DND-41 (cell line): ENCODE data around the gene CHERP.

ENCODE experiments used
- ATAC-seq: fragments of 200-7000 bp; cut with Tn5 transposase; 3 replicates; pipeline ENCODE4 v1.9.1; 2021; ENCODE audit warnings: low read depth; ENCODE audit not compliant: insufficient read depth
- DNase-seq: peaks from one replicate; pipeline ENCODE4 v3.0.0-alpha.2; 2020
- H2AFZ ChIP-seq: 2 replicates; pipeline ENCODE4 v1.6.0; 2012; ENCODE audit warnings: low read depth, low read length
- H3K27ac ChIP-seq: 2 replicates; pipeline ENCODE4 v1.5.1; 2012; ENCODE audit warnings: low read length, inconsistent platforms
- H3K27me3 ChIP-seq: fragments of 200-600 bp; sonication (generic); 2 replicates; pipeline ENCODE4 v1.6.0; 2012; ENCODE audit warnings: low read length, mild to moderate bottlenecking, inconsistent platforms; ENCODE audit not compliant: insufficient read depth, poor library complexity
- H3K36me3 ChIP-seq: 2 replicates; pipeline ENCODE4 v1.5.1; 2012; ENCODE audit warnings: low read length, inconsistent platforms; ENCODE audit not compliant: insufficient read depth
- H3K4me1 ChIP-seq: 2 replicates; pipeline ENCODE4 v1.5.1; 2012; ENCODE audit warnings: mild to moderate bottlenecking, low read length; ENCODE audit not compliant: insufficient read depth
- H3K4me2 ChIP-seq: 2 replicates; pipeline ENCODE4 v1.6.0; 2012; ENCODE audit warnings: mild to moderate bottlenecking, moderate library complexity, low read length, inconsistent platforms; ENCODE audit not compliant: insufficient read depth
- H3K4me3 ChIP-seq, 2 experiments: fragments of 200-600 bp in 1 of 2; shearing (Covaris generic) in 1 of 2; 2 replicates each; pipeline ENCODE4 v1.5.1; 2012 to 2016; ENCODE audit warnings: inconsistent platforms in 2 of 2, low read length in 2 of 2, mild to moderate bottlenecking in 2 of 2, low read depth in 1 of 2, moderate library complexity in 1 of 2
- H3K79me2 ChIP-seq: 2 replicates; pipeline ENCODE4 v1.6.0; 2012; ENCODE audit warnings: low read length, inconsistent platforms; ENCODE audit not compliant: insufficient read depth
- H3K9ac ChIP-seq: 2 replicates; pipeline ENCODE4 v1.6.0; 2012; ENCODE audit warnings: low read depth, mild to moderate bottlenecking, inconsistent platforms, low read length, moderate library complexity
- H3K9me3 ChIP-seq: 2 replicates; pipeline ENCODE4 v1.5.1; 2012; ENCODE audit warnings: low read length, moderate library complexity, mild to moderate bottlenecking, inconsistent platforms; ENCODE audit not compliant: insufficient read depth, severe bottlenecking
- H4K20me1 ChIP-seq: 2 replicates; pipeline ENCODE4 v1.6.0; 2012; ENCODE audit warnings: low read length; ENCODE audit not compliant: insufficient read depth
- EZH2 ChIP-seq: IDR thresholded peaks from 3 replicates; pipeline ENCODE4 v1.6.1; 2012; ENCODE audit warnings: borderline replicate concordance, low read depth, mild to moderate bottlenecking, moderate library complexity, low read length, inconsistent platforms; ENCODE audit not compliant: severe bottlenecking
- TF ChIP-seq, protein P1 (sequence below): IDR thresholded peaks from 2 replicates; pipeline ENCODE4 v1.5.1; 2012; ENCODE audit warnings: borderline replicate concordance, low read length, moderate library complexity, mild to moderate bottlenecking; ENCODE audit not compliant: poor library complexity, severe bottlenecking; ENCODE audit errors: extremely low read depth

CHERP gene

DNA sequence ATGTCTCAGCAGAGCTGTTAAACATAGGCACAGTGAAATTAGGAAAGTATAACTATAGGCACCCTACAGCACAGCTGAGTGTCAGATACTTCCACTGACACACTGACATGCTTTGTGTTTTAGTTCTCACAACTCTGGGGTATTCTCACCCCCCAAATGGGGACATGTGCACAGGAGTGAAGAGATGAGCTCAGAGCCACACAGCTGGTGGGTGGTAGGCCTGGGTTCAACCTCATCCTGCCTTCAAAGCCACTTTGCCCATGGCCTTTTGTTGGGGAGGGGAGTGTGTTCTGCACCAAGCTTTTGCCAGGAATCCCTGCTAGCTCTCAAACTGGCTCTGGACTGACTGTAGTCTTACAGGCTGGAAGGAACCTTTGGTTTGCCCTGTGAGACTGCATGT is 31.7 kb upstream of the CHERP start:
- Histone ChIP-seq H3K27ac (peak overlapping the region; percentile 26; the same call in 1 of the 2 replicates), H3K79me2 (peaks cover 97% of the 10 kb centered on the region), H3K36me3 (peaks cover 82% of the 10 kb centered on the region), H4K20me1 (peaks cover 58% of the 10 kb centered on the region), H3K9ac (peak overlapping the region; percentile 27; the same call in 1 of the 2 replicates), H3K27me3 (no peaks in the 10 kb centered on the region), H2AFZ (no peak overlapping the region), H3K4me1 (peaks cover 59% of the 10 kb centered on the region), H3K4me2 (peak overlapping the region; percentile 100), H3K4me3 (peak overlapping the region in 1 of 2 experiments; percentile 100; a peak in 2 of 4 replicates), H3K9me3 (no peaks in the 10 kb centered on the region)
- DNase-seq = peak; percentile 39
- no peak for ATAC-seq
- TF ChIP-seq, protein P1, sequence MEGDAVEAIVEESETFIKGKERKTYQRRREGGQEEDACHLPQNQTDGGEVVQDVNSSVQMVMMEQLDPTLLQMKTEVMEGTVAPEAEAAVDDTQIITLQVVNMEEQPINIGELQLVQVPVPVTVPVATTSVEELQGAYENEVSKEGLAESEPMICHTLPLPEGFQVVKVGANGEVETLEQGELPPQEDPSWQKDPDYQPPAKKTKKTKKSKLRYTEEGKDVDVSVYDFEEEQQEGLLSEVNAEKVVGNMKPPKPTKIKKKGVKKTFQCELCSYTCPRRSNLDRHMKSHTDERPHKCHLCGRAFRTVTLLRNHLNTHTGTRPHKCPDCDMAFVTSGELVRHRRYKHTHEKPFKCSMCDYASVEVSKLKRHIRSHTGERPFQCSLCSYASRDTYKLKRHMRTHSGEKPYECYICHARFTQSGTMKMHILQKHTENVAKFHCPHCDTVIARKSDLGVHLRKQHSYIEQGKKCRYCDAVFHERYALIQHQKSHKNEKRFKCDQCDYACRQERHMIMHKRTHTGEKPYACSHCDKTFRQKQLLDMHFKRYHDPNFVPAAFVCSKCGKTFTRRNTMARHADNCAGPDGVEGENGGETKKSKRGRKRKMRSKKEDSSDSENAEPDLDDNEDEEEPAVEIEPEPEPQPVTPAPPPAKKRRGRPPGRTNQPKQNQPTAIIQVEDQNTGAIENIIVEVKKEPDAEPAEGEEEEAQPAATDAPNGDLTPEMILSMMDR = no peak
- no peak for TF ChIP-seq EZH2

DNA sequence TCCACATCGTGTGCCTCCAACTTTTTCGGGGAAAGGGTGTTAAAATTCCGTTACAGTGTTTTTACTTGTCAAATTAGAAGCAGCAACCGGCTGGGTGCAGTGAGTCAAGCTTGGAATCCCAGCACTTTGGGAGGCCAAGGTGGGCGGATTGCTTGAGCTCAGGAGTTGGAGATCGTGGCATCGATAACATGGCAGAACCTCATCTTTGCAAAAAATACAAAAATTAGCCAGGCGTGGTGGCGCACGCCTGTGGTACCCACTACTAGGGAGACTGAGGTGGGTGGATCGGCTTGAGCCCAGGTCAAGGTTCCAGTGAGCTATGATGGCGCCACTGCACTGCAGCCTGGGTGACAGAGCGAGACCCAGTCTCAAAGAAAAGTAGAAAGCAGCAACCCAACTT is 31.1 kb upstream of the CHERP start:
- H3K27me3 ChIP-seq = no peaks in the 10 kb centered on the region
- H3K36me3 ChIP-seq = peaks cover 84% of the 10 kb centered on the region
- no peaks in the 10 kb centered on the region for H3K9me3 ChIP-seq
- DNase-seq (no peak), ATAC-seq (no peak)
- H3K9ac ChIP-seq = peak overlapping the region; percentile 96
- H4K20me1 ChIP-seq = peaks cover 54% of the 10 kb centered on the region
- peak overlapping the region; percentile 96 for H3K27ac ChIP-seq
- H3K79me2 ChIP-seq = peaks cover 97% of the 10 kb centered on the region
- H3K4me3 ChIP-seq = peak overlapping the region; percentile 96 to 100
- H3K4me2 ChIP-seq = peak overlapping the region; percentile 100
- peaks cover 63% of the 10 kb centered on the region for H3K4me1 ChIP-seq
- H2AFZ ChIP-seq = no peak overlapping the region
- TF ChIP-seq EZH2 = no peak
- TF ChIP-seq, protein P1 = no peak

DNA sequence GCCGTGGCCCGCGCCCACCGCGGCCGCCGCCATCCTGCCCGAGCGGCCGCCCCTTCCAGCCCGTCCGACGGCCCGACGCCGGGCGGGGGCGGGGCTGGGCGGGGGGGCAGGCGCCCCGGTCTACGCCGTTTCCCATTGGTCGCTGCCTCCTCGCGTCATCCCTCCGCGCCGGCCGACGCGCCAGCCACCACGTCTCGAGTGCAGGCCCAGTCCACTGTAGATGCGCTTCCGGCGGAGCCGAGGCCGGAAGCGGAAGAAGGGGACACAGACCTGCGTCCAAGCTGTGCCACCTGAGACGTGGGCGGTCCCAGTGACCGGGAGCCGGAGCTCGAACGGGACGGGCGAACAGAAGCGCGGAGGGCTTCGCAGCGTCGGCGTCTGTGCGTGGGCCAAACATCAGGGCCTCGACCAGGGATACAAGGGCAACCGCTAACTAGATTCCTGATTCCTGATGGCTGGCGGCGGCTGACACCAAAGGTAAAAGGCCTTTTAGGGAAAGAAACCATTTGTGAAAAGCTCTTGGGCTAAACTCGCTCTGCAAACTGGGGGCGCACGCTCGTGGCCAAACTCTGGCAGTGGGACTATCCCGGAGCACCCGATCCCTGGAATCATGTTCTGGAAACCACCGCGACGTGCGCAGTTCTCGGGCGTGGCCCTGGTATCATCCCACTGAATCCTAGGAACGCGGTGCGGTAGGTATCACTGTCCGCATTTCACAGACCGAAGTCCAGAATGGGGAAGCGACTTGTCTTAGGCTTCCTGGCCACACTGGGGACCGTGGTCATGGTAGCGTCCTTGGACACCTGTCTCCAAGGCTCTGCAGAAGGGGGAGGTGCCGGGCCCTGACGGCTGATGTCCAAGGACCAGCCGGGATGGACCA is 30.3 kb upstream of the CHERP start, which contains the start of gene SLC35E1:
Gene SLC35E1 (minus strand): TSS at position 84 of the 880 bp plus-strand sequence. CDS start 51 bp downstream, at position 33.
- H3K27ac ChIP-seq = peak within 1 kb of the TSS; percentile 96

More for the DNA sequence above, 30.3 kb upstream of the CHERP start, which contains the start of gene SLC35E1:
- peak within 1 kb of the TSS; percentile 100 for H3K4me2 ChIP-seq
- H3K27me3 ChIP-seq = no peaks in the 10 kb centered on the region
- peaks cover 96% of the 10 kb centered on the region for H3K79me2 ChIP-seq
- peak; percentile 90 for ATAC-seq
- no peak for TF ChIP-seq EZH2
- TF ChIP-seq, protein P1 = no peak
- H2AFZ ChIP-seq = peak within 1 kb of the TSS; percentile 98
- H3K4me1 ChIP-seq = peaks cover 71% of the 10 kb centered on the region
- no peaks in the 10 kb centered on the region for H3K9me3 ChIP-seq
- peak within 1 kb of the TSS; percentile 96 to 100 for H3K4me3 ChIP-seq
- peak within 1 kb of the TSS; percentile 96 for H3K9ac ChIP-seq
- peaks cover 84% of the 10 kb centered on the region for H3K36me3 ChIP-seq
- DNase-seq = peak; percentile 93
- peaks cover 47% of the 10 kb centered on the region for H4K20me1 ChIP-seq
